Endothelial cell of hepatic sinusoid (primary cell): ENCODE measurements around the gene SIVA1.

ENCODE experiments used
- in situ Hi-C: cut with HindIII; loops from 2 replicates; pipeline ENCODE4 v1.10.0; 2017; ENCODE audit warnings: low sequenced_read_pairs

The SIVA1 gene

DNA sequence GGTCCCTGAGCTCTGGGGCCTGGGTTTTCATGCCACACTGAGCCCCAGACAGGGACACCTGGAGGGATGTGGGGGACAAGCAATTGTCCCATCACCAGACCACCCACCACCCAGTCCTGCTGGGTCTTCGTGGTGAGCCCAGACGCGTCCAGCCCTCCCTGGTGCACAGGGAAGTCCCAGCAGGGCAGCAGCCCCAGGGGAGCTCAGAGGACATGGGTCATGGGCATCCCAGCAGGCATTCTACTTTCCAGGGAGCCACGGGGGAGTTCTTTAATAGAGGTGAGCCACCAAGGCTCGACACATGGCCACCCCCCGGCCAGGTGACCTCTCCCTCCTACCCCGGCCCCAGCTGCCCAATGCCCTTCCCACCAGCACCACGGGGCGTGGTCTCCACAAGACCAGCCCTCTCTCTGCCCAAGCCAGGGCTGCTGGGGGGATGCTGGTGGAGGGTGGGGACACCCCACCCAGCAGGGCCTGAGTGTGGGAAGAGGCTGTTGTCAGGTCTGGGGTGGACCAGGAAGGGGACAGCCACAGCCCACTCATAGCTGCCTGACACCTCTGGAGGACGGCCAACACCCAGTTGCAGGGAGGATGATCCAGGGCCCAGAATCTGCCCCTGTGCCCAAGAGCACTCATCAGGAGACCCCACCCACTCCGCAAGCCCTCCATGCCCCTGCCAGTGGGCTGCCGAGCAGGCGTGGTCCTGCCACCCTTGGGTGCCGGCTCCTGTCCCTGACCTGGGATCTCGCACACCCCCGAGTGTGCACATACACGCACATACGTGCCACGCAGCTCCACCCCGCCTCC is 28.5 kb downstream of the SIVA1 start:
- in situ Hi-C loops, result no loop called here

DNA sequence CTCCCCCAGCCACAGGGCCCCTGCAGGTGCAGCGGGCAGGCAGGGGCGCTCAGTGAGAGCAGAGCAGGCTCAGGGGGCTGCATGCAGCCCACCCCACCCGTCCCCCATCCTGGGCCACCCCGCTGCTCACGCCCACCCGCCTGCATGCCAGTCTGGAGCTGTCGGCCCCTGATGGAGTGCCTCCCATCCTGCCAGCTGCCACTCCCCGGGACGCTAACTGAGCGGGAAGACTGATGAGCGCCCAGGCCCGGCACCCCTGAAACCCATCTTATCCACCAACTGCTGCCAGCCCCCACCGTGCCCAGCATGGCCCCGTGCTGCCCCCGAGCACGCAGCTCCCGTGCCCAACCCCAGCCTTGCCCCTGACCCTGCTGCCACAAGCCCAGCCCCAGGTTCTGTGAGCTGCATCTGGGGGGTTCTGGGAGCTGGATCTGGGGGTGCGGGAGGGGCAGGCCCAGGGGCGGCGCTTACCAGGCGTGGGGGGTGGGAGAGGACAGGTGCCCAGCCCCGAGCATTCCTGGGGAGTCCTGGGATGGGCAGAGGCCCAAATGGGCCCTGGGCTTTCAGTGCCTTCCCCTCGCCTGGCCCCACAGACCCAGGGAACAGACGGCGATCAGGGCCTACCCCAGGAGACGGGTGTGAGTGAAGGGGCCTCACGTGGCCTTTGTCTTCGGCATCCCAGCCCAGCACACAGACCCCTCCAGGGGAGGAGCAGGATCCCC is 29.3 kb downstream of the SIVA1 start:
- in situ Hi-C loops, result no loop called here

DNA sequence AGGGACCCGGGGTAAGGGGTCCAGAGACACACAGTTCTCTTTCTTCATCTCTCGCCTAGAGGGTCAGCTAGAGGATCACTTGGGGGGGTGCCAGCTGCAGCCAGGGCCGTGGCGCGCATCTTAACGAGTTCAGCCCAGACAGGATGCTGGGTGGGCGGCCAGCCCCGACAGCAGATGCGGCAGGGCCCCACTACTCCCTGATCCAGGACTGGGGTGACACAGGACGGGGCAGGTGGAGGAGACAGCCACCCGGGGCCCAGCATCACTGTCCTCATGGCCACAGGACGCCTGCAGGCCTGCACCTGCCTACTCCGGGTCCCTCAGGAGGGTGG is 29.8 kb downstream of the SIVA1 start:
- in situ Hi-C loops, result no loop called here

DNA sequence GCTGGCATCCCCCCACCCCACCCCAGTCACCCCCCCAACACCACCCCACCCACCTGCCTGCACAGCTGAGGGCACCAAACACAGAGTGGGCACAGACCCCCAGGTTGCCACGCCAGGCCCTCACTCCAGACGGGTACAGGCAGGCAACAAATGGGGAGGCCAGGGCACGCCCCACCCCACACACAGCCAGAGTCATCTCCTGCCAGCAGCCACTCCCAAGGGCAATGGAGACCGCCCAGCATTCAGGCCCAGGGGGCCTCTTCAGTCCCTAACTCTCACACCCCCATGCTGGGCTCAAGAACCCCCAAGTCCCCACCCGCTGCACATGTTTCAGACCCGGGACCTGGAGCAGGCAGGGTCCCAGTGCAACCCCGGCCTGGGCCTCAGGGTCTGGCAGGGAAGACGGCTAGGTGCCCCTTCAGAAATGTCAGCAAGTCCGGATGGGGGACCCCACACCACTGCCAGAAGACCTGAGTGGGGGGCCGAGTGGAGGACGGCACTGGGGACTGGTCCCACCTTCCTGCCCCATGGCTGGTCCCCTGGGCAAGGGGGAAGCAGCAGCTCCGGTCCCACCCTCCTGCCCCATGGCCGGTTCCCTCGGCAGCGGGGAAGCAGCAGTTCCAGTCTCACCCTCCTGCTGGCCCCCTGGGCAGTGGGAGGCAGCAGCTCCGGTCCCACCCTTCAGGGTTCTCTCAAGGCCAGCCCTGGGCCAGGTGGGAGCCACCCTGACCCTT is 30.7 kb downstream of the SIVA1 start:
- in situ Hi-C loops, result no loop called here

DNA sequence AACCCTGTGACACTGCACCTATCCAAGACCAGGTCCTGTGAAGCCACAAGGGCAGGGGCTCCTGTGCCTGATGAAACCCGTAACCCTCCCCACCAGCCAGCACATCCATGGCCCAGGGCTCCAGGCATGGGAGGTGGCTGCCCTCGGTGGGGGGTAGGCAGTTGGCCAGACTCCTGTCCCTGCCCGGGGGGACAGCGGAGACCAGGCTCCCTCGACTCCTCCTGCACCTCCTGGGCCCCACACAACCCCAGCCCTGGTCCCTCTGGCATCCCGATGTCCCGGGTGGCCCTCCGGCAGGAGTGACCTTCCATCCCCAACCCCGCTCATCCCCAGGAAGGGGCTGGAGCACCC is 31.2 kb downstream of the SIVA1 start:
- in situ Hi-C loops, result no loop called here

DNA sequence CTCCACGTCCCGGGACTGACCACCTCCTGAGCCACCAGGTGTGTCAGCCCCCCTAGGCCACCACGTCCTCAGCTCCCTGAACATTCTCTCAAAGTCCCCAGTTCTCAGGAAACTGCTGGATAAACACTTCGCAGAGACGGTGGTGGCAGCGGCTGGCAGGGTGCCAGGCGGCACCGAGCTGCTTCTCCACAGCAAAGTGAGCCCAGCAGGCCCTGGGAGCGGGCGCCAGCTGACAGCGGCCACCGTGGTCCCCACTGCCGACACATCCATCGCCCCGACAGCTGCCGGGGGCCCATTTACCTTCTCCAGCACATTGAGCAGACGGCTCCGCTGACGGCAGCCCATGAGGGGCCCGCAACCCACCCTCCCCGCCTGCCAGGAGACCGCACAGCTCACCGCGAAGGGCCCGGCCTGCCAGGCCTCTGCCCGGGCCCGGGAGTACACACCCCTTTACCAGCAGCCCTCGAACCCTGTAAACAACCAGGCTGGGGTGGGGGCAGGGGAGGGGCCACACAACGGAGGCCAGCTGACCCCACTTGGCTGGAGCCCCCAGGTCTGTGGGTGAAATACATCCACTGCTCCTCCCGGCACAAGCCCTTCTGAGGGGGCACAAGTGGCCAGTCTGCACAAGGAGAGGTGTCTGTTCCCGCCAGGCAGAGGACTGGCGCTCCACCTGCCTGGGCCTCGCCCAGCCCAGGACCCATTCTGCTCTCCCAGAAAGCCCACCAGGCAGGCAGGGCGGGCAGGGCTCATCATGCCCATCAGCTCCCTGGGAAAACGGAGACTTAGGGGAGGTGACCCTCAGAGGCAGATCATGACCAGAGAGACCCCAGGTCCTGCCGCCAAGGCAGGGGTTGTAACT is 32.1 kb downstream of the SIVA1 start:
- in situ Hi-C loops, result no loop called here

DNA sequence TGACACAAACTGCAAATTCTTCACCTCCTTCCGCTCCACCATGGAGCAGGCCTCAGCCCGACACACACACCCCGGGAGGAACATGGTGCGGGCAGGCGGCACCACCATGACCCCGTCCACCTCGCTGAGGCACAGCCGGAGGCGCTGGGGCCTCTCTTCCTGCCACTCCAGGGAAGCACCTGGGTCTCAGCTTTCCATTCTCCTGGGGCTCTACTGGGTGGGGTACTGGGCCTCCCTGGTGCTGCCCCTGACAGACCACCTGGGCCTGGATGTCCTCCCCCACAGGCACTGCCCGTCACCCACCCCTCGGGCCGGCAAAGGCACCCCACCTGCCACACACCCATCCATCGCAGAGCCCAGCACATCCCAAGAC is 32.7 kb downstream of the SIVA1 start:
- in situ Hi-C loops, result no loop called here

DNA sequence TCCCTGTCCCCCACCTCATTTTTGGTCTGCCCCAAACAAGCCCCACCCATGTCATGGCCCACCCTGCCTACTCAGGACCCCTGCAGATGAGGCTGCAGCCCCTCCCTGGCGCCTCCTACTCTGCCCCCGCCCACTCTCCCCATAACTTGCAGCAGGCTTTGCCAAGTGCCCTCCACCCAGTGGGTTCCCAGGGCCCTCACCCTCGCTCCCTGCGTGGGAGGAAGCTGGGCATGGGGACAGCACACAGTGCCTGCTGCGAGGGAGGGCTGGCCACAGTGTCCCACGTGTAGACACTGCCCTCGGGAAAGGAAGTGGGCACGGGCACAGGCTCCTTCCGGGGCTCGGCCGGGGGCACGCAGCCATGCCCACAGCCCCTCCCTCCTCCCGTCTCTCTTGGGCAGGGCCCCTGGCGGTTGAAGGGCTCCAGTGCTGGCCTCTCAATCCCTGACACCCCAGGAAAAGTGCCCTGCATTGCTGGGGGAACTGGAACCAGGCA is 33.2 kb downstream of the SIVA1 start:
- in situ Hi-C loops, result no loop called here

DNA sequence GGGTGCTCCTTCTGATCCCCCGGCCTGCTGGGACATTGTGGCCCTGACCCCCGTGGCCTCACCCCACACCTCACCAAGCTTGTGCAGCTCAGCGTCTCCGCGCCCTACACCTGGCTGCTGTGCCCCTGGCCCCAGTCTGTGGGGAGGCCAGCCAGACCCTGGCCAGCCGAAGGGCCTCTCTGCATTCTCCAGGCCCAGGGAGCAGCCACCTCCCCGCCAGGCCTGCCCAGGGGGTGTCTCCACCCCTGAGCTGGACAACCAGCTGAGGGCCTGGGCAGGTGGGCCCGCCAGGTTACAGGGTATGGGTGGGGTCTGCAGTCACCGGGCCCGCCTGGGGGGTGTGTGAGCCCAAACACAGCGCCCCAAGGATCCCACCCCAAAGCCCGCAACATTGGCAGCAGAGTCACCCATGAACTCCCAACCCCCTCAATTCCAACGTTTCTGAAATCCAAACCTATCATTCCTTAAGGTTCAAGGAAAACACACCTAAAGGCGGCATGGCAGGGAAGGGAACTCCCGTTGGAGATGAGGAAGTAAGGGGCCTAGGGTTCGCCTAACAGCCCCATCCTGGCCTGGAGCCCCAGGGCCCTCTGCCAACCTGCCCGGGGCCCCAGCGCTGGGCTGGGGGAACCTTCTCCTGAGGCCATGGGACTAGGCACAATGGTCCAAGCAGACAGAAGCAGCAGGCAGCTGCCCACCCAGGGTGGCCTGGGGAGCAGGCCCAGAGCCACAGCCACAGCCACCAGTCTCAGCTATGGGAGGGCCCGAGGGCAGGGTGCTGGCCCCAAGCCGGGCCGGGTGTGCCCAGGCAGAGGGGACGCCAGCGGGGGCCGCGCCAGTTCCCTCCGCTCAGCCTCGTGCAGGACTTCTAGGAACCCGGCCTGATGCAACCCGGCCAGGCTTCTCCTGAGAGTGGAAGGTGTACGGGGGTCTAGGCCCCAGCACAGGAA is 34.1 kb downstream of the SIVA1 start:
- in situ Hi-C loops, result no loop called here

DNA sequence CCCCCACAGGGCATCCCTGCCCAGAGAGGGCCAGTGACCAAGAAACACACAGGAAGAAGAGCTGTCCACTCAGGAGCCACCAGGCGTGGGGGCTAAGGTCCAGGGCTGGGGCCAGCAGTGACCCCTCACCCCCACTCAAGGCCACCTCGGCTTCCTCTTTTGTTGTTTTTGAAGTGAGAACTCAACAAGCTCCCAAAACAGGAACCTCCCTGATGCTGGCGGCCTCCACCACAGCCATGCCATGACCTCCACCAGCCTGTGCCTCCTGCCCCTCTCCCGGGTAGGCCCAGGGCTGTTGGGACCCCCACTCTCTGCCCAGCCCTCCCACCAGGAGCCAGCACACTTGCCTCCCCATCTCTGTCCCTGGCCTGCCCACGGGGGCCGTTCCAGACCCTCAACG is 34.8 kb downstream of the SIVA1 start:
- in situ Hi-C loops, result no loop called here

DNA sequence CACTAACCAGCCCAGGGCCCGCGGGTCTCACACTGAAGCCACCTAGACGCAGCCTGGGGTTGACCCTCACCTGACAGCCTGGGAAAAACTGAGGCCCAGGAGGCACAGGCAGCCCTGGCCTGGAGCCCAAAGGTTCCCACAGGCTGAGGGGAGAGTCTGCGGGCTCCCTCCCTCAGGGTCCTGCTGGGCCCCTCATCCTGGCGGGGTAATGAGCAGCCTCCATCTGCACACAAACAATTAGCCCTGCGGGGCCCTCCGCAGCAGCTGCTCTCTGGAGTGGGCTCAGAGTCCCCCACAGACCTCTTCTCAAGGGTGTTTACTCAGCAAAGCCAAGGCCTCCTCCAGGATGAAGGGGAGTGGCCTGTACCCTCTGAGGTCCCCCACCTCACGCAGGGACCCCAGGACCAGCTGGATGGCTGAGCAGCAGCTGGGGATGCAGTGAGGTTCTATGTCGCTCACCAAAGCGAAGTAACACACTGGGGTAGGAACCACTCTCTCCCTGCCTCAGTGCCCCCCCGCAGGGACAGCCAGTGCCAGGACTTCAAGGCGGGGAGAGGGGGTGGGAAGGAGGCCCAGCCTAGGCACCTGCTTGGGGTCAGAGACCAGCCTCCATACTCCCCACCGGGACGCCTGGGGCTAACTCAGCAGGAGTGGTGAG is 35.3 kb downstream of the SIVA1 start:
- in situ Hi-C loops, result no loop called here

DNA sequence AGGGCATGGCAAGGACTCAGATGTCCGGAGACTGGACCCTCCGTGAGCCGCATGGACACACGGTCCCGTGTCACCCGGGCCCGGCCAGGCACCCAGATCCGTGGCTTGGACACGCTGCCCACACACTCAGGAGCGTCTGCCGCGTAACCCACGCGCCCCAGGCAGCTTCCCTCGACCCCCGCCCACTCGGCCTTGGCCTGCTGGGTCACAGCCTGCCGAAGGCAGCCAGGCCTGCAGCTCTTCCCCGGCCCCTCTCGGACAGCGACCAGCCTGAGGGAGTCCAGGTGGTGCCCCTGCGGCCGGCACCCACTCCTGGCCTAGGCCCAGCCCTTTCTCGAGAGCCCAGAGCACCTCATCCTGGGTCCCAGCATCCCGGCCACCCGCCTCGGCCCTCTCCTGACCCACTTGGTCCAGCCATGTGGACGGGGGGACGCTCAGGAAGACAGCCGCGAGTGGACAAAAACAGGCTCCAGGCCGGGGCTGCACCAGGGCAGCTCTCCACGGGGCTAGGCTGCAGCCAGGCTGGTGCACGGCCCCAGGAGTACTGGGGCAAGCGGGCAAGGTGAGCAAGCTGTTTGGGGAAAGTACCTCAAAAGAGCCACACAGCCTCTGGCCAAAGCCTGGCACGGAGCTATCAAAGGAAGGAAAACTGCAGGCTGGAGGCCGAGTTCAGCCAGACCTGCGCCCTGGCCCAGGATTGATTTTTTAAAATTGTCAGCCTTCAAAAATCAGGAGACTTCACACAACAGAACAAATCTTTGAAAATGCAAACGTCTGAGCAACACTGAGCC is 36.1 kb downstream of the SIVA1 start:
- in situ Hi-C loops, result no loop called here

DNA sequence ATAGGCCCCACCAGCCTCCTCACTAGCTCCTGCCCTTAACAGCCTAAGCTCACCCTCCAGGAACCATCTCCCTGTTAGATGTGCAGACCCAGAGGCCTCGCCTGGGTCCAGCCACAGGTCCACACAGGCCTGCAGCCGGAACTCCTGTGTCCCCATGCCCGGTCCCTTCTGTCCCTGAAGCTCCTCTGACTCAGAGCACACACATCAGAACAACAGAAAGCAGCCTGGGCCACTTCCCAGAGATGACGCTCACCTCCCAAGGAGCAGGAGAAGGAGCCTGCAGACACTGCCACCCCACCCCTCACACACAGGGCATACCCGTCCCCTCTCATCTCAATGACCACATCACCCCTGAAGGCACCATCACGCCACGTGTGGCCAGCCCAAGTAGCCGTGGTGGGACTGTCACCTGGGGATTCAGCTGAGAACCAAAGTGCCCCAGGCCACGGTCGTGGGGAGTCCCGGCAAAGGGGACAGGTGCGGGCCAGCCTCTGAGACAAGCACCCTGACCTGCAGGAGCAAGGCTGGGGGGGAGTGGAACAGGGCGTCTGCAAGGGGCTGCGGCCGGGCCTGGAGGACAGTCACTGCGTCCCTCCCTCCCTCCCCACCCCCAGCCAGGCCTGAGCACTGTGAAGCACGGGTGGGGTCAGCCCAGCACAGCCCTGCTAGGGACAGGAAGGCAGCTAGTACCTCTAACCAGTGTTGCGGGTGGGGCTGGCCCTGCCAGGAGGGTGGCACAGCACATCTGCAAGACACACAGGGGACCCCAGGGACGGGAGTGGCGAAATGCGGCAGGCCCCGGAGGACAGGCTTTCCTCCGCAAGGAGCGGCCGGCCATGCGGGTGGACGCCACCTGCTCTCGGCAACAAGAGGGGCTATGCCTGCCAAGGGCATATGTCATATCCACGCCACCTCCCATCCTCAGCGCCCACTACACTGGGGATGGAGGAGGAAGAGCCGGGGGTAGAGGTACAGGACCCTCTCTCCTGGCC is 37.1 kb downstream of the SIVA1 start:
- in situ Hi-C loops, result no loop called here

DNA sequence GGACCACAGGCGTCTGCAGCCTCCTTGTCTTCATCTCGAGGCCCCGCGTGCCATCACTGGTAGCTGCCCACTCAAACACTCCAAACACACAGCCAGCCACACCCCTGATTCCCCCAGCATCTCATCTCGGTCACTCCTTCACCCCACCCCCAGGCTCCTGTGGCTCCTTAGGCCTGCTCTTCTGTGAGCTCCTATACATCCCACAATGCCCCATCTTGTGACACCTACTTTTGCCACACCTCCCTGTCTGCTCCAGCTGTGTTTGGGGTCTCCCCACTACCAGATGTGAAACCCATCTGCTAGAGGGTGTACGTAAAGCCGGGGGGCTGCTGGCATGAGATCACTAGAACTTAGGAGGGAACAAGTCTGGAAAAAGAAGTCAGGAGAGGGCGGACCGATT is 38.5 kb downstream of the SIVA1 start:
- in situ Hi-C loops, result no loop called here

DNA sequence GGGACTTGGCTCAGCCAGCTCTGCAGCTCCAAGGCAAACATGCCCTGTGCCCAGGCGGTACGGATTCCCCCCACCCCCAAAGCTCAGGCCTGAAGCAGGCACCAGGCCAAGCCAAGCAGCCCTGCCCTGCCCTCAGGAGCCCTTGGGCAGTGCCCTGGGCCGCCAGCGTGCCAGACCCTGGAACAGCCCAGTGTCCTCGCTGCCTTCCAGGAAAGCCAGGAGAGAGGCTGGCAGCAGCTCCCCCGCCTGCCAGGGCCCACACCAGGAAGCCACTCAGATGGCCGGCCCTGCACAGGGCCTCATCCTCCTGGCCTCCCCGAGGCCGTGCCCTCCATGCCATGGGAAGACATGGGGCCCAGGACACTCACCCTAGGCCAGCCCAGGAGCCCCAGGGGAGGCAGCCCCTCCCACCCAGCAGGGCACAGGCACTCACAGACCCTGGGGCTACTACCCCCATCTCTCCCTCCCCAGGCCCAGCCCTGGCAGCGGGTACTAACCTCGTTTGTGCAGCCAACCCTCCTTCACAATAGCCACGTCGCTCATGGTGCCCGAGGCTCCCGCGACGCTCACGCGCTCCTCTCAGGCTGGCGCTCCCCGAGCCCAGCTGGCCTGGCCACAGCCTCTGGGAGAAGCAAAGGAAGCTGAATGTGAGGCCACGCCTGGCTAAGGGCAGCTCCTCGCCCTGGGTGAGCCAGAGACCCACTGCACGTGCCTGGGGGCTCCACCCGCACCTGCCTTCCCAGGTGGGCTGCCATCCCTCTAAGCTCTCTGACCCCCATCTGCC is 39.3 kb downstream of the SIVA1 start:
- in situ Hi-C loops, result no loop called here

DNA sequence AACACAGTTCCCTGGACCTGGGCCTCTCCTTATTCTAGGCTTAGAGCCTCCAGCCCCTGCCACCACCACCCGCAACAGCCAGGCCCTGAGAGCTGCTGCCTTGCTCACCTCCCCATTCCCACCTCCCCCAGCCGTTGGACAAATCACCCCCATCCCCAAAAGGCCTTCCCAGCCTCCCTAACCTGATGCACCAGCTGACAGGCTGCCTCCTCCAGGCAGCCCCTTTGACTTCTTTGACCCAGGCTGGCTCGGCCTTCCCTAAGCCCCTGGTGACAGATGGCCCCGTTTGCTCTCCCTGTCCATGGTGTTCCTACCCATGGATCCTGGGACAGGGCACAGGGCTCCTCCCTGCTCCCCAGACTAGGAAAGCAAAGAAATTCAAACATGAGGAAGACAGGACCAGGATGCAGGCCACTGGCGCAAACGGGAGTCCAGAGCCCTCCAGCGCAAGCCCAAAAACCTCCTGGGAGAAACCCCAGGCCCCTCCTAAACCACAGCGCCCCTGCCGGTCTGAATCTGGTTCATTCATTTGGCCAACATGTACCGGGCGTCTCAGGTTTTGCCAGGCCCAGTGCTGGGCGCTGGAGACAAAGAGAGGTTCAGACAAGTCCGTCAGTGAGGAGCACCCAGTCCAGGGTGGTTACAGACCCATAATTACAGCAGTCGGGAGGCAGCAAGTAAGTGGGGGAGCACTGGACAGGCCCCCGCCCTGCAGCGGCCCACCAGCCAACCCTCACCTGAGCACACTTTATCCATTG is 40.2 kb downstream of the SIVA1 start:
- in situ Hi-C loops, result no loop called here
